SIG-M5 (cell line): ENCODE measurements around the gene CEACAM4.
A peak's percentile ranks its signal among the peaks of the same experiment; 100 is the strongest.

Experiments used
- DNase-seq: peaks from one replicate; lab custom pipeline; 2025; lab: John Stamatoyannopoulos, UW

Gene CEACAM4

DNA sequence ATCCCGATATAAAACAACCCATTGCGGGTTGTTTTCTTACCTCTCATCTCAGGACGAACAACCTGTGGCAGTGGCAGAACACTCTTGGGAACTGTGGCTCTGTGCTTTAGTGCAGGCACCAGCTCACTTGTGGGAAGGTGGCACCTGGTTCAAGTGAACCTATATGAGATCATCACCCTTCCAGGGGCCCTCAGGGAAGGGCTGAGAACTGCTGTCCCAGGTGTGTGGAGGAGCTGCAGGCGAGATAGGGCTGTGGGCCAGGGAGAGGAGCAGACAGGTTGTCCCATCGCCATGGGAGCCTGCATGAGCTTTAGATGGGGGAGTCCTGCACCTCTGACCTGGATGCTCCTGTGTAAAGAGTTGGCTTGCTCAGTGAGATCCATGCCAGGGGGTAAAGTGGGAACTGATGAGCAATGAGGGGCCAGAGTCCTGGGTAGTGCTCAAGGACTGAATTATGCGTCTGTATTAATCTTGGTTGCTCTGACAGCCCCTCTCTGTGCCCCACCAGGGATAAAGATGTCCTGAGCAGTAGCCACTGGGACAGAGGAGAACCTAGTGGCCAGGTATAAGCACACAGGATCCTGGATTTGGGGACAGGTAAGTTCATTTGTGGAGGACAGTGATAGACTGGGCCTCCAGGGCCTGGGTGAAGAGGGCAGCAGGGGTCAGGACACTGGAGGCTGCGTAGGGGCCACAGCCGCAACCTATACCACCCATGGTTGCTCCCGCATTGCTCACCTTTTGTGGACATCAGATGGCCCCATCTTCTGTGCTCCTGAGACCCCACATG is 8.7 kb downstream of the CEACAM4 start:
- DNase-seq, result no peak

DNA sequence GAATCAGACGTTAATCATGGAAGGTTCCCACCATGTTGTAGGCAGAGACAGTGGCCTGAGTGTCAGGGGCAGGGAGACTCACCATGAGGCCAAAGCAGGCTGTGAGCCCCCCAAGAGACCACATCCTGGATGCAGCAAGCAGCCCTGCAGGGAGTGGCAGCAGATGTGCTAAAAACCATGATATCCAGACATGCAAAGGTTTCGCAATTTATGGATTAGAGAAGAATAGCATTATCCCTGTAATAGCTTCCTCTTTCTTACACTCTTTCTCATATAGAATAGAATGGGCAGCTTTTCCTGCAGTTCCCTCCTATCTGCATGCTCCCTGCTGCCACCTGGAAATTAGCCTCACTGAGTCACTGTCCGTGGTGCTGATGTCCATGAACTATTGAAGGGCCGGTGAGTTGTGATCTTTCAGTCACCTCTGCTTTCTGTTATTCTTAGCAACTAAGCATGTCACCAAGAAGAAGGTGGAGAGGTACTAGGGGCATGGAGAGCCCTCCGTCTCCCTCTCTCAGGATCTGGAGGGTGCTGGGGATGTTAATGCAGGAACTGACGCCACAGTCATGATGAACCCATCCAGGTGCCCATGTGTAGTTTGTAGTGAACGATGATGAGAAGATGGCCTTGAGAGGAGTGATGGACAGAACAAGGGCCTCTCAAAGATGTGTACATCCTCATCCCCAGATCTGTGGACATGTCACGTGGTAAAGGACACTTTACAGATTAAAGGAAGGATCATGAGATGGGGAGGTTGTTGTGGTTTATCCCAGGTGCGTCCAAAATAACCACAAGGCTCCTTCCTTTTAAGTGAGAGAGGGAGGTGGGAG is 9.9 kb downstream of the CEACAM4 start:
- DNase-seq, result no peak

DNA sequence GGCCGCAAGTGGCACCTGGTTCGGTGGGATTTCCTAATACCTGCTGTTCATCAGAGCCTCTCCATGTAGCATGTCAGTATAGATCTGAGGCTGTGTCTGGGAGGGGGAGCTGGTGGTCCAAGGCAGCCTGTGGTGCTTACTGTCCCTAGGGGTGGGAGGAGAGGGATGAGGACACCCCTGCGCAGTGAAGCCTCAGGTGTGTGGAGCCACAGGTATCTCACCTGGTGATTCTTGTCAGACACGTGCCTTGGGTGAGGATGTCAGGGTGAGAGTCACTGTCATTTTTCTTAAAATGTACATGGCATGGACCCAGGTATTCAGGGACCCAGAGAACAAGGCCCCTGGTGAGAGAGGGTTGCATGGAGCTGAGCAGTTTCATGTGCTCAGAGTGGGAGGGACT is 11.7 kb downstream of the CEACAM4 start:
- no peak for DNase-seq

DNA sequence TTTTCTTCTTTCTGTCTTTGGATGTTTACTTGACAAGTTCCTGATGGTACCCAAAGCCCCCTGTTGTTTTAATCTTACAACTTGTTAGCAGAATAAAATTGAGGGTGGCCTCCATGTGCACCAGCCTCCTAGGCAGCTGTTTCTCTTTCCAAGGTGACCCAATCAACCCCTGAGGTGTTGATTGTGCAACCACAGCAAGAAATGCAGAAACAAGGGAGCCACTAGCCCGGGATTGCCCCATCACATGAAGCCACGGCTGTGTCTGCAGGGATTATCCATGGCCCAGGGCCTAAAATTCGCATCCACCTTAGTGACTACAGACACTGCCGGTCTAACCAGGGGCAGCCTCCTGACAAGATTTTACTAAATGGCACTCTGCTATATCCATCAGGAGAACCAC is 14.4 kb downstream of the CEACAM4 start:
- no peak for DNase-seq

DNA sequence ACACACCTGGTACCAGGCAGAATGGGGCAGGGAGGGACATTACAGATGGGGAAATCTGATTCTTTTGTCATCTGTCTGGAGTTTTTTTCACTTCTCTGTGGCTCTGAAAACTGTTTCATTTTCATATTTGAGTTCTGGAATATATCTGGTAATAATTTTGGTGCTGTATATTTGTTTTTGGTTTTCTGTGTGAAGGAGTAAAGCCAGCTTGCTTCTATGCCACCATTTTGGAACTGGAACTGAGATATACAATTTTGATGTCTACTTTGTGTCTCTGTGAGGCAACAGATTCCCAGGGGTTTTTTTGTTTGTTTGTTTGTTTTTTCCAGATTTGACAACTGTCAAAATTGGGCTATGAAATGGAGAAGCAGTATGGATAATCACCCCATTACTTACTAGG is 16.1 kb downstream of the CEACAM4 start:
- DNase-seq, result no peak

DNA sequence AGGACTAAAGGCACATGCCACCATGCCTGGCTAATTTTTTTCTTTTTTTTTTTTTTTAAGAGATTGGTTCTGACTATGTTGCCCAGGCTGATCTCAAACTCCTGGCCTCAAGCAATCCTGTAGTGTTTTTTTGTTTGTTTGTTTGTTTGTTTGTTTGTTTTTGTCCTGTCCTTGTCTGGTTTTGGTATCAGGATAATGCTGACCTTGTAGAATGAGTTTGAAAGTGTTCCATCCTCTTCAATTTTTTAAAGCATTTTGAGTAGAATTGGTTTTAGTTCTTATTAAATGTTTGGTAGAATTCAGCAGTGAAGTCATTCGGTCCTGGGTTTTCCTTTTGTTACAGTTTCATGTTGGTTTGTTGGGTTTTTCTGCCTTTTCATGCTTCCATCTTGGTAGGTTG is 19.2 kb downstream of the CEACAM4 start:
- no peak for DNase-seq

DNA sequence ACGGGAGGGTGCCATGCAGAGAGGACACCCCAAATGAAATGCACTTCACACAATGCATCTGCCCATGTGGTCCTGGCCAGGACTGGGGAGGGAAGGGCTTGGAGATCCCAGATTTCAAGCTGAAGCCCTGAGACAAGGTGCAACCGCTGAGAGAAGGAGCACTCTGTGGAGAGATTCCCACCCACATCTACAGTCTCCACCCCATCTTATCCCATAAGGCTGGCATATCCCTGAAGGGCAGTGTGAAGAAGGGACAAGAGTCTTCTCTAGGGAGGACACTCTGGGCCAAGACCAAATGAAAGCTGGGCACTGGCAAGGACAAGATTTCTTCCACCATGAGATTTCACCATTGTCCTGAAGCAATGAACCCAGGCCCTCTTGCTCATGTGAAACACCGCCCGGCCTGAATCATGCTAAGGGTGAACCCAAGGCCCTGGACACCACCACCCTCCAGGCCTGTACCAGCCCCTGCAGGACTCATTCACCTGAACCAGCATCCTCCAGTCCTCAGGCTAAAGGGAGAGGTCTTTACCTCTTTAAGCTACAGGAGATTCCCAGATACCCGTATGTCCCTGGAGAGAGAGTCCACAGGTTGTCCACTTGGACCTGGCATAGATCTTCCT is 20.5 kb downstream of the CEACAM4 start:
- DNase-seq, result no peak

DNA sequence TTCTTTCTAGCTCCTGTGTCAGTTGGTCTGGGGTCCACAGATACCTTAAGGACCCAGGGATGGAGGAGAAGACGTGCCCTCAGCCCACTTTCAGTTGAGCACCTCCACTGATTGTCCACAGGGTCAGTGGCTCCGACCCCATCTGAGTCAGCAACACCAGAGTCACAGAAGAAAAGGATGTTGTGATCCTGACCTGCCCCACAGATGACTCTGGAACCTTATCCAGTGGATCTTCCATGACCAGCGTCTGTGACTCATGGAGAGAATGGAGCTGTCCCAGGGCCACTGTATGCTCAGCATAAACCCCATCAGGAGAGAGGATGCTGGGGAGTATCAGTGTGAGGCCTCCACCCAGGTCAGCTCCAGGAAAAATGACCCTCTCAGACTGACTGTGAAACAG is 22.0 kb downstream of the CEACAM4 start:
- DNase-seq, result no peak

DNA sequence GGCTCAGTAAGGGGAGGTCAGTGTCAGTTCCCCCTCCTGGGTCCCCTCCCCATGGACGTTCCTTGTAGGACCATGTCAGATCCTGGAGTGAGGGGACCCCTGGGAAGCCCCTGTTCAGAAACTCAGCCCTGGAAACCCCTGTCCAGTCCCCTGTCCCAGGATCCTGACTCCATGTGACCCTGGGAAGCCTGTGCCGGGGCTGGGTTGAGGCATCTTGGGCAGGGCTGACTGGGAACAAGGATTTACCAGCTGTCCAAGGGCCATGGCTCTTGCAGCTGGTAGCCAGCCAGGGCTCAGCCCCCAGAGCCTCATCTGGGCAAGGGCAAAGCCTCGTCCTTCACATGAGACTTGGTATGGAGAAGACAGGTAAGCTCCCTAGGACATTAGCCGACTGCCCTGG is 25.1 kb downstream of the CEACAM4 start:
- DNase-seq, result no peak

DNA sequence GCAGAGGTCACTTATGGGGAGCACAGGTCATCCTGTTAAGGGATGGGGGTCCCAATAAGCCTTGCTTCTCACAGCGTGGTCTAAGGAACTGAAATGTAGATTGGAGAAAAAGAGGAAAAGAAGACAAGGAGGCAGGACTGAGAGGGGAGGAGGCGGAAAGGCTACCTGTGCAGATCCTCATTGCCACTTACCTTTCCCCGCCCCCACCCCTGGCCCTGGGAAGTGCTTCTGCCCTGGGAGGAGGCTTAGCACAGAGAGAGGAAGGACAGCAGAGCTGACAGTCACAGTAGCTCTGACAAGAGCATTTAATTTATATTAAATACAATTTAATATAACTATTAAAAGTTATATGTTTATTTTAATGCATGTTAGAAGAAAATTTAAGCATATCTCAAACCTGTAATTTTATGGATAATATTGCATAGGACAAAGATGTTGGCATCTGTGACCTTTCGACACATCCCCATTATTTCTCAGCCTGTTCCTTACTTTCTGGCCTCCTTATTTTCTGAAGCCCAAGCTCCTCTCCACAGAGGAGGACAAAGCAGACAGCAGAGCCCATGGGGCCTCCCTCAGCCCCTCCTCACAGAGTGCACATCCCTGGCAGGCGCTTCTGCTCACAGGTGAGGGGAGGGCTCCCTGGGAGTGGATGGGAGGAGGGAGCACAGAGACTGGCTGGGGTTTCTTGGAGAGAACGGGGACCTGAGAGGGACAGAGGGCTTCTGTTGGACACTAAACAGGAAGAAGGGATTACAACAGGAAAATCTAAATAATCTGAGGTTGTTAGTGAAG is 27.5 kb downstream of the CEACAM4 start:
- DNase-seq, result no peak

DNA sequence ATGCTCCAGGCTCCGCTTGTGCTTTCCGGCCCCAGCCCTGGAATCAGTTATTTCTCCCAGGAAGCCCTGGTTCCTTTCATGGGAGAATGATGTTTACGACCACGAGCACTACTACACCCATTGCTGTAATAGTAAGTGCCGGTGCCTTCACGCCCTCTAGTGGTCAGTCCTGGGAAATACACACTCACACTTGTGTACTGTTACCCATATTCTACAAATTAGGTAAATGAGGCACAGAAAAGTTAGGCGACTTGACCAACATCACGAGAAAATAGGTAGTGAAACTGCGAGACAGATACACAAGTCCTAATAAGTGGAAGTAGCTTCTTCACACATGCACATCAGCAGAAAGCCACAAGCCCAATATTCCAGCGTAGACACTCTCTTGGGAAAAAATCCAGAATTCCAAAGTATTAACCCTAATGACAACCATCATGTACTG is 29.3 kb downstream of the CEACAM4 start:
- peak; percentile 41 for DNase-seq

DNA sequence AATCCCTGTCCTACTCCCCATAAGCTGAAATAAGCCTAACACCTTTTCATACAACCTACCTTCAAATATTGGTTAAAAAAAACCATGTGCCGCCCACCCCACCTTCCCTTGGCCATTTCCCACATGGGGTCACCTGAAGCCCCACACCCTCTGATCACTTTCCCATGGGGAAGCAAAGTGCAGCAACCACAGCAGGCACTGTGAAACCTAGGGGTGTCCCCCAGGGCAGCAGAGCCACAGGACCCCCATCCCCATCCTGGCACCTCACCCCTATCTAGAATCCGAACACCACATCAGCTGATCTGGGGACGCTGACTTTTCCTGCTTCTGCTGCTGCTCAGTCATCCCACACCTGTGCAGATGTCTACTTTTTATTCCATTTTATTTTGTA is 31.0 kb downstream of the CEACAM4 start:
- DNase-seq, result no peak

DNA sequence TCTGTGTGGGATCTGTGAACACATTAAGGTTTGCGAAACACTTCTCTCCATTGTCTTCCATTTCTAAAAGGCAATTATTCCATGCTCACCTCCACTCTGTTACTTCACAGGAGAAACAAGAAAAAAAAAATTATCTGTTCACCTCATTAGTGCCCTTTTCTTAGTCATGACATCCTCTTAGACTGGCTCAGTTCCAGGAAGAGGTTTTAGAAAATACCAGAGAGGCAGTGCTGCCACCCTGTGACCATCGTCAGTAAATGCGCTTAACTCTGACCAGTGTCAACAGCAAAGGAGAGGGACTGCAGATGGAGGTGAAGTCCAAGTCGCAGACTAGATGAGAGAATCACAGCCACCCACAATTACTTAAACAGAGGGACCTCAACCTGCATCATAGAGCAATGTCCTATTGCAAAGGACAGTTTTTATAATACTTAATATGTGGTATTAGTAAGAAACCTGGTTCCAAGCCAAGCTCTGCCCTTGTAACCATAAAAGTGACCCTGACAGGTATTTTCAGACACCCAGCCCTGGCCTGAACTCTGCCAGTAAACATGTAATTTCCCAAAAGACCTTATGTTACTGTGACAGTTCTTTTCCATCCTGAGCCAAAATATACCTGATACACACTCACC is 31.5 kb downstream of the CEACAM4 start:
- no peak for DNase-seq

DNA sequence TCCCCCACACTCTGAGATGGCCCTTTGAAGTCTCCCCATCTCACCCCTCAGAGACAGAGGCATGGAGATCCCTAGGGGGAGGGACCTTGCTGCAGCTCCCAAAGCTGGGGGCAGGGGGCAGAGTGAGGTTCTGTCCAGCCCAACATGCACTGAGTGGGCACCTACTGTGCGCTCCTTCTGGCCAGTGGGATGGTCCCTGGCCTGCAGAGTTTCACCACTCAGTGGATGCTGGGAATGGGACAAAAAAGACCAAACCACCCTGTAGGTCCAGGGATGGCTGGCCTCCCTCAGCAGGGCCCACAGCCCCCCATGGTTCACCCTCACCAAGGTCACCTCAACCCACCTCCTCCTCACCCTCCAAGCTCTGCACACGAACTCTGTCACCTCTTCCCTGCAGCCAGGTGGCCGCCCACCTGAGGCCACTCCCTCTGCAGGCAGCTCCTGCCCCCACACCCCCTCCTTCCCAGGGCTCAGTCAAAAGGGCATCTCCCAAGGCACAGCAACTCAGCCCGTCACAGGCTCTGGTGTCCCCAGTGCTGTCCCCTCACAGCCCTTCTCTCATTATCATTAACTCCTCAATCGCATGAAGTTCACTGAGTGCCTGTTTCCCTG is 34.8 kb downstream of the CEACAM4 start:
- DNase-seq, result no peak

DNA sequence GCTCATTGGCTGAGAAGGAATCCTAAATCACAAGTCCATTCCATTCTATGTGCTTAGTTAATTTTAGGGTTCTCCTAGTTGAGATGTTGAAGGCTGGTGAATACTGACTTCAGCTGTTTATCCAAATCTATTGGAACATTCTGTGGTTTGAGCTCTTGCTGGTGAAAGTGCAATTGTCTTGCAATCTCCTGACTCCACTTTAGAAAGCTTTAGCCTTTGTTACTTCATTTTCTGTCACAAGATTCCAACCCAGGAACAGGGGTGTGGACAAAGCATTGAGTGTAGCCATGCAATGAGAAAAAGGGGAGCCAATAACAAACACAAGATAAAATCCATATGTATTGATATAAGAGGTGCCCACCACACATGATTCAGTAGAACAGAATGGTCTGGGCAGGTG is 35.9 kb downstream of the CEACAM4 start:
- DNase-seq, result no peak

DNA sequence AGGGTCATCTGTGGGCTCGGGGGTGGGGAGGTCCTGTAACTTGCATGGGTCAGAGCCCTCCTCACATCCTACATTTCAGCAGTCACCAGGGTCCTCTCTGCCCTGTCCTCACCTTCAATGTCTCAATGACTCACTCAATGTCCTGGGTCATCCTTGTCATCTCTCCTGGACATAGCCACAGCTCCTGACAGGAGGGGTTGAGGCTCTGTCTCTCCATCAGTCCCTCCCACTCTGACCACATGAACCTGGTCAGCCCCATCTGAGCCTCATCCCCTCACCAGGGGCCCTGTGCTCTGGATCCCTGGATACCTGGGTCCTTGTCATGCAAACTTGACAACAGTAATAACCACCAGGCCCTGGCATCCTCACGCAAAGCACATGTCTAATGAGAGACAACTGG is 37.5 kb downstream of the CEACAM4 start:
- no peak for DNase-seq

DNA sequence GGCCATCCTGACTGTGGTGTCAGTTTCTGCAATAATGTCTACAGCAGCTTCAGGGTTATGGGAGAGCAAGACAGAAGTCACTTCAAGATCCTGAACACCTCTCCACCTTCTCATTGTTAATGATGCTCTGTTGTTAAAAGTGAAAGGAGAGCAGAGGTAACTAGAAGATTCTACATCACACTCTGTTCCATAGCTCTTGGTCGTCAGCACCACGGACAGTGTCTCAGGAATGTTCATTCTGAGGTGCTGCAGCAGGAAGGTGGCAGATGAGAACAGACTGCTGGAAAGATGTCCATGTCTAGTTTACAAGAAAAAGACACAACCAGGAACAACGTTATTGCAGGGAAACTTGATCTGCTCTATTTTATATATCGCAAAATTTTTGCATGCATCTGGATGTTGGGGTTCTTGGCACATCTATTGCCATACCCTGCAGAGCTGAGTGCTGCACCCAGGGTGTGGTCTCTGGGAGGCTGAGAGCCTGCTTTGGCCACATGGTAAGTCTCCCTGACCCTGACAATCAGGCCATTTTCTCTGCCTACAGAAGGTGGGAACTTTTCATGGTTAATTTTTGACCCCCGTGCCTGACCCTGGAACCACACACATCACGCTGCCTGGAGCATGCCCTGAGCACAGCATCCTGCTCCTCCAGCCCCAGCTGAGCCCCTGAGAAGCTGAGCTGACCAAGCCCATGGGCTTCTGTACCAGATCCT is 38.2 kb downstream of the CEACAM4 start:
- no peak for DNase-seq

DNA sequence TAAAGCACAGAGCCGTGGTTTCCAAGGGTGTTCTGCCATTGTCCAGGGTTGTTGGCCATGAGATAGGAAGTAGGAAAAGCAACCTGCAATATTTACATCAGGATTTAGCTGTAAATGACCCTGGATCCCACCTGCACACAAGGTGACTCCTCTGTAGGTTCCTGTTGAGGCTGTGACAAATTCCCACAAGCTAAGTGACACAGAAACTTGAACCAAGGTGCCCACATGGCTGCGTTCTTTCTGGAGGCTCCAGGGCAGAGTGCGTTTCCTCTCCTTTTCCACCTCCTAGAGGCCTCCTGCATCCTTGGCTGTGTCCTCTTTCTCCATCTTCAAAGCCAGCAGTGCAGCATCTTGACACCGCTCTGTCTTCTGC is 39.0 kb downstream of the CEACAM4 start:
- DNase-seq, result no peak

DNA sequence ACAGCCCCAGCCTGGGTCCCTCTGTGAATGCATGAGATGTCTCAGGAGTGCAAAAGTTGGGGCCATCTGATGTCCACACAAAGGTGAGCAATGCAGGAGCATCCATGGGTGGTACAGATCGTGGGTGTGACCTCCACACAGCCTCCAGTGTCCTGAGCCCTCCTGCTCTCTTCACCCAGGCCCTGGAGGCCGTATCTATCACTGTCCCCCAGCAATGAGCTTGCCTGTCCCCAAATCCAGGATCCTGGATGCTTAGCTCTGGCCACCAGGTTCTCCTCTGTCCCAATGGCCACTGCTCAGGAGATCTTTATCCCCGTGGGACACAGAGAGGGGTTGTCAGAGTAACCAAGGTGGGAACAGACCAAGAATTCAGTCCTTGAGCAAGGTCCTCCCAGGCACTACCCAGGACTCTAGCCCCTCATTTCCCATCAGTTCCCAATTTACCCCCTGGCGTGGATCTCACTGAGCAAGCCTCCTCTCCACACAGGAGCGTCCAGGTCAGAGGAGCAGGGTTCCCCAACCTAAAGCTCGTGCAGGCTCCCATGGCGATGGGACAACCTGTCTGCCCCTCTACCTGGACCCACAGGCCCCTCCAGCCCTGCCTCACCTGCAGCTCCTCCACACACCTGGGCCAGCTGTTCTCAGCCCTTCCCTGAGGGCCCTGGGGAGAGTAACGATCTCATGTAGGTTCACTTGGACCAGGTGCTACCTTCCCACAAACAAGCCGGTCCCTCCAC is 39.6 kb downstream of the CEACAM4 start:
- DNase-seq, result no peak

DNA sequence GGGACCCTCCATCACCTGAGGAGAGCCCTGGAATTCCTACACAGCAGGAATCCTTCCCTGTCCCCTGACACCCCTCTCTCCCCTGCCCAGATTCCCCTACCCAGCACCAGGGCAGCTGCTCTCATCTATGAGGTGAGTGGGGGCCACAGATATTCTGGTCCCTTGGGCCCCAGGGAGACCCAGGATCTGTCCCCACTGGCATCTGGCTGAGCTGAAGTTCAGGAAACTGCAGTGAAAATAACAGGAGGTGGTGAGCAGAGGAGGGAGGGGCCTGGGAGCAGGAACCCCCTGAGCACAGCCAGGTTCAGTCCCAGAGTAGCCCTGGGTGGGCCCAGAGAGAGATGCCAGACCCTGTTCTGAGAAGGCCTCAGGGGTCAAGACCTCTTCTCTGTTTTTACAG is 40.8 kb downstream of the CEACAM4 start:
- DNase-seq, result no peak
